A549 (cell line): ENCODE measurements around the gene CD99L2. TPM values are rescaled to one million over a fixed set of nuclear protein-coding genes. Genes with fewer than 3 reads are reported as not detected.

Experiments used
- ATAC-seq, 2 experiments: fragments of 200-7000 bp in 1 of 2; fragments of >200 bp in 1 of 2; cut with Nextera tagmentation in 1 of 2; cut with Tn5 transposase in 1 of 2; 3 replicates each; pipeline versions ENCODE4 v1.8.0 to v1.9.1; 2018 to 2020; ENCODE audit warnings: mild to moderate bottlenecking in 1 of 2, moderate library complexity in 1 of 2
- CTCF ChIA-PET: fragments of 300-600 bp; sonication (Branson Sonifier 250); formaldehyde crosslinking; extraction: SDS; loops from one replicate; lab custom pipeline; 2021; ENCODE audit warnings: antibody characterized with exemption, inconsistent platforms; lab: Yijun Ruan, JAX
- POLR2A ChIA-PET: fragments of 350-600 bp; formaldehyde crosslinking; extraction: SDS; loops from one replicate; lab custom pipeline; 2021; ENCODE audit warnings: antibody characterized with exemption, inconsistent platforms; lab: Yijun Ruan, JAX
- DNase-seq, 2 experiments: peaks; one replicate each; pipeline versions ENCODE4 v3.0.0 to v3.0.0-alpha.2; 2011 to 2016; ENCODE audit warnings: low read depth in 1 of 2, low spot score in 1 of 2
- FAIRE-seq: peaks from 2 replicates; lab custom pipeline; 2011; peaks lifted over from hg19 to GRCh38; lab: Jason Lieb, UNC
- H3K27ac ChIP-seq, 2 experiments: fragments of >200 bp; sonication (Bioruptor Twin); formaldehyde crosslinking; 3 replicates each; pipeline ENCODE4 v1.5.1; 2016 to 2017
- H3K4me1 ChIP-seq: fragments of >200 bp; sonication (Bioruptor Twin); formaldehyde crosslinking; 3 replicates; pipeline ENCODE4 v1.6.1; 2016
- H3K4me2 ChIP-seq: fragments of >200 bp; sonication (Bioruptor Twin); formaldehyde crosslinking; 3 replicates; pipeline ENCODE4 v1.6.1; 2016
- H3K4me3 ChIP-seq: fragments of >200 bp; sonication (Bioruptor Twin); formaldehyde crosslinking; 3 replicates; pipeline ENCODE4 v1.5.1; 2016
- H3K9me3 ChIP-seq: fragments of >200 bp; sonication (Bioruptor Twin); formaldehyde crosslinking; 3 replicates; pipeline ENCODE4 v1.6.1; 2016
- CEBPB ChIP-seq, 2 experiments: fragments of >200 bp in 1 of 2; sonication (Bioruptor Twin) in 1 of 2; formaldehyde crosslinking in 1 of 2; IDR thresholded peaks; 2 replicates each; pipeline ENCODE4 v1.6.1; 2012 to 2016
- CHD2 ChIP-seq: fragments of 150-350 bp; IDR thresholded peaks from 2 replicates; pipeline ENCODE4 v1.6.1; 2014; ENCODE audit warnings: low read length; ENCODE audit not compliant: partially characterized antibody
- EP300 ChIP-seq, 2 experiments: fragments of >200 bp; sonication (Bioruptor Twin); formaldehyde crosslinking; IDR thresholded peaks; 2 replicates in 1 of 2; 3 replicates in 1 of 2; pipeline ENCODE4 v1.6.1; 2016 to 2017
- FOSB ChIP-seq: fragments of 250-450 bp; sonication (Bioruptor Pico); IDR thresholded peaks from 2 replicates; pipeline ENCODE4 v1.5.0; 2020; ENCODE audit warnings: mild to moderate bottlenecking, moderate library complexity
- JUN ChIP-seq, 2 experiments: fragments of >200 bp; sonication (Bioruptor Twin); formaldehyde crosslinking; IDR thresholded peaks; 2 replicates in 1 of 2; 3 replicates in 1 of 2; pipeline ENCODE4 v1.6.1; 2016 to 2017
- JUNB ChIP-seq: fragments of >200 bp; sonication (Bioruptor Twin); formaldehyde crosslinking; IDR thresholded peaks from 2 replicates; pipeline ENCODE4 v1.6.1; 2016
- KDM5A ChIP-seq: fragments of 200-600 bp; sonication (generic); IDR thresholded peaks from 2 replicates; pipeline ENCODE4 v1.6.1; 2016; ENCODE audit warnings: antibody characterized with exemption, mild to moderate bottlenecking
- MAZ ChIP-seq: fragments of 150-350 bp; IDR thresholded peaks from 2 replicates; pipeline ENCODE4 v1.6.1; 2014; ENCODE audit warnings: antibody characterized with exemption, low read depth, low read length, borderline replicate concordance
- MYC ChIP-seq: IDR thresholded peaks from 2 replicates; pipeline ENCODE4 v1.6.1; 2012; ENCODE audit warnings: mild to moderate bottlenecking, inconsistent platforms, low read length, improper control_type of control experiment, borderline replicate concordance
- NFE2L2 ChIP-seq: fragments of 150-350 bp; conservative IDR thresholded peaks from 2 replicates; pipeline ENCODE4 v1.6.1; 2014; ENCODE audit warnings: low read length
- NPAS2 ChIP-seq: fragments of 250-450 bp; sonication (Bioruptor Pico); IDR thresholded peaks from 2 replicates; pipeline ENCODE4 v1.8.0; 2022; ENCODE audit warnings: mild to moderate bottlenecking, moderate library complexity, borderline replicate concordance
- POLR2A ChIP-seq: IDR thresholded peaks from 2 replicates; pipeline ENCODE4 v1.6.1; 2012; ENCODE audit warnings: mild to moderate bottlenecking, low read length
- POLR2AphosphoS2 ChIP-seq: conservative IDR thresholded peaks from 2 replicates; pipeline ENCODE4 v1.6.1; 2012; ENCODE audit warnings: low read length, improper control_type of control experiment, inconsistent platforms
- RCOR1 ChIP-seq: fragments of 150-350 bp; IDR thresholded peaks from 2 replicates; pipeline ENCODE4 v1.6.1; 2014; ENCODE audit warnings: antibody characterized with exemption, low read length, low read depth
- RFX5 ChIP-seq: fragments of 450-650 bp; IDR thresholded peaks from 2 replicates; pipeline ENCODE4 v1.7.1; 2014; ENCODE audit warnings: antibody characterized with exemption, mild to moderate bottlenecking, moderate library complexity
- RNF2 ChIP-seq: fragments of 200-600 bp; sonication (generic); IDR thresholded peaks from 2 replicates; pipeline ENCODE4 v1.6.1; 2016; ENCODE audit warnings: low read depth, mild to moderate bottlenecking, antibody characterized with exemption, moderate library complexity, borderline replicate concordance
- SREBF2 ChIP-seq: fragments of 450-650 bp; IDR thresholded peaks from 2 replicates; pipeline ENCODE4 v1.6.1; 2014; ENCODE audit warnings: mild to moderate bottlenecking, moderate library complexity
- TP53 ChIP-seq: fragments of 250-450 bp; sonication (Bioruptor Pico); IDR thresholded peaks from 2 replicates; pipeline ENCODE4 v1.5.0; 2021; ENCODE audit warnings: mild to moderate bottlenecking, moderate library complexity
- ZSCAN20 ChIP-seq: fragments of 250-450 bp; sonication (Bioruptor Pico); IDR thresholded peaks from 2 replicates; pipeline ENCODE4 v1.8.0; 2022; ENCODE audit warnings: mild to moderate bottlenecking, moderate library complexity
- WGBS: methylation state at CpG from one replicate; pipeline ENCODE4 v1.1.6; 2017; ENCODE audit errors: missing lambda C conversion rate; 5-methylcytosine and 5-hydroxymethylcytosine counted together
- polyA plus RNA-seq, 4 experiments: library from polyadenylated mRNA; depleted of rRNA in 3 of 4; stranded (reverse); fragments of >200 nt; fragmentation: RNase III in 1 of 4; extraction: RNeasy Plus Mini Kit Qiagen cat#74134 plus additional on column Dnase treatment in 1 of 4; gene quantifications; 2 replicates in 3 of 4; 3 replicates in 1 of 4; pipeline ENCODE4 v1.2.3, GENCODE V29; 2011 to 2017
- TF ChIP-seq, protein P1 (sequence below): fragments of 250-450 bp; sonication (Bioruptor Pico); IDR thresholded peaks from 2 replicates; pipeline ENCODE4 v1.5.0; 2020; ENCODE audit warnings: low read depth, mild to moderate bottlenecking, moderate library complexity
- TF ChIP-seq, protein P2 (sequence below): fragments of >200 bp; sonication (Bioruptor Twin); formaldehyde crosslinking; IDR thresholded peaks from 3 replicates; pipeline ENCODE4 v1.5.1; 2016
- TF ChIP-seq, protein P3 (sequence below): IDR thresholded peaks from 2 replicates; pipeline ENCODE4 v1.6.1; 2012

CD99L2 gene
- polyA plus RNA-seq, 2 of the 4 experiments (the other 2 are of a cell fraction): 50.5 to 66.5 TPM

DNA sequence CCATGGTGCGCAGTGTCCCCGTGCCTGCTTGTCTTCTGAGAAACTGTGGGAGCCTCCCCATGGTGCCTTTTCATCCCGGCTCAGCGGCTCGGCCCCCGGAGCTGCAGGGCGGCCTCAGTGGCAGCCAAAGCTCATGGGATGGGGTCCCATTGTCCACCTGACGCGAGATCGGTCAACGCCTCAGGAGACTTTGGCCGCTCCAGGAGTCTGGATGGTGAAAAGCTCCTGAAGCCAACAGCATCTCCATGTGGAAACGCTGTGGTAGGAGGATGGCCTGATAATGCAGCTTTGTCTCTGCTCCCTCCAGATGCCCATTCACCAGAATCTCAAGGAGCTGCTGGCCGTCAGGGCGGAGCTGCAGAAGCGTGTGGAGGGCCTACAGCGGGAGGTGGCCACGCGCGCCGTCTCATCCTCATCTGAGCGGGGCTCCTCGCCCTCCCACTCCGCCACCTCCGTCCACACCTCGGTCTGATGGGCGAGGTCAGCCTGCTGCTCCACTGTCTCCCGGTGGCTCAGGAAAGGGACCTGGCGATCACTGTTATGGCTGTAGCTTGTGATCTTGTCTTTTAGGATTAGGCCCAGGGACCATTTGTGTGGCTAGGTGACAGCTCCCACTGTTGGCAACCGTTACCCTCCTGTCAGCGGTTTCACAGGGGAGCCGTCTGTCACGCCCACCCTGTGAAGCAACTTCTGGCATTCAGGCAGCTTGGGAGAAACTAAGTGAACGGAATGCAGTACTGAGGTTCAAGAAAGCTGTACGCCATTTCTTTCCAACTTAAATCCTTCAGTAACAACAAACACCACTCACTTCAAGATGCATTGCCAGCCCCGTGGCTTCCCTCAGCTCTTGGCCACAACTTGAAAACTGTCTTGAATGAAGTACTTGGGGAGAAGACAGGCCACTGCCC is 136.0 kb downstream of the CD99L2 start:
- POLR2A ChIA-PET: no interaction called here
- 94% methylated on average over 23 of the region's 36 CpGs for WGBS
- CTCF ChIA-PET: interaction anchor here (0.8 to 4.2 kb wide), 3 partner anchors 10 to 320 kb away, joined by 3 to 36 read pairs (median 10); no protein-coding TSS in a partner anchor

DNA sequence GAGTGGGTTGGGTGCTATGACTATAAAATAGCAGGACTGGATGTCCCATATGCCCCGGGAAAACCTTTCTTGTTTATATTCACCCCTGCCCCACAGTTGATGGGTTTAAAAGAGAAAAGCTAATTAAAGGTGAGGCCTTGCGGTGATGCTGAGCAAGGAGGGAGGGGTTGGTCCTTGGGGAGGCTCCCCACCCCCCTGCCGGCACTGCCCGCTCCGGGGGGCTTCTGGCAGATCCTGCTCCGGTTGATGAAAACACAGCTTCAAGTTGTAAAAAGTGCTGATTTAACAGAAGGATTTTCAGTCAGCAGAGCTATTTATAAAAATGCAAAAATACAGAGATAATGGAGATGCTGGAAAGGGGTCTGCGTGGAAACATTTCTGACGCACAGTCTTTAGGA is 136.7 kb downstream of the CD99L2 start:
- CTCF ChIA-PET: interaction anchor here (1.6 to 4.2 kb wide), 2 partner anchors 10 to 321 kb away, joined by 10 to 36 read pairs; no protein-coding TSS in a partner anchor
- POLR2A ChIA-PET: no interaction called here

More for the DNA sequence above, 136.0 kb downstream of the CD99L2 start:
- no peak for TF ChIP-seq FOSB (CRISPR knock-in tag)
- TF ChIP-seq JUNB: no peak
- H3K4me3 ChIP-seq: no peak overlapping the region
- ATAC-seq (no peak; a peak in 1 of 6 replicates), FAIRE-seq (no peak), DNase-seq (no peak)
- peaks cover 3% of the 10 kb centered on the region; the same call in 1 of the 3 replicates for H3K4me1 ChIP-seq
- H3K4me2 ChIP-seq: no peak overlapping the region
- H3K27ac ChIP-seq: no peak overlapping the region
- no peaks in the 10 kb centered on the region for H3K9me3 ChIP-seq

DNA sequence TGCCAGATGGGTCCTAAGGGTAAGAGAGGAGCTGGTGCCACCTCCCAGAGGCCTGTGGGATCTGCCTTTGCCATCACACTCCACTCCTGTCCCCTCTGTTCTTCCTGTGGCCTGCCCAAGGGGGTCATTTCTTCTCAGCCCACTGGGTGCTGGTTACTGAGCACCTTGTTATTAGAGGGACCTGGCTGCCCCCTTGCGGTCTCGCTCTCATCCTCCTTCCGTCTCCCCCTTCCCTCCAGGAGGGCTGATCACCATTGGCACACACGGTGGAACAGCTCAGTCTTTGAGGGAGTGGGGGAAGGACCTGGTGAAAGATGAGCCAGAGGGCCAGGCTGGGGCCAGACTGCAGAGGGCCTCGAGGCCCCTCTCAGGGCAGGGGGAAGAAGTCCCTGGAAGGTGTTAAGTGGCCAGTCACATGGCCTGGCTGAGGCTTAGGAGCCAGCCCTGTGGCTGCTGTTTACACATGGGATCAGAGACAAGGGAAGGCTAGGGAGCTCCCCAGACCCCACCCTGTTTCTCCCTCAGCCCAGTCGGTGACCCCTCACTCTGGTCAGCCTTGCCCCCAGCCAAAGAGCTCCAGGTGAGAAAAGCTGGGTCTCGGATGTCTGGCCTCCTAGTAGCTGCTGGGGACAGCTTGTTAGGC is 137.2 kb downstream of the CD99L2 start:
- no peak for DNase-seq
- CTCF ChIA-PET: interaction anchor here (1.6 to 4.2 kb wide), 2 partner anchors 11 to 321 kb away, joined by 10 to 36 read pairs; no protein-coding TSS in a partner anchor
- FAIRE-seq: no peak
- Histone ChIP-seq H3K4me1 (no peaks in the 10 kb centered on the region), H3K4me2 (no peak overlapping the region), H3K9me3 (no peaks in the 10 kb centered on the region), H3K27ac (no peak overlapping the region), H3K4me3 (no peak overlapping the region)
- POLR2A ChIA-PET: no interaction called here
- TF ChIP-seq EP300 (IDR thresholded peaks at IDR 0.05) (no peak), MYC (no peak)
- WGBS: 86% methylated on average over 6 of the region's 7 CpGs
- ATAC-seq: no peak; a peak in 1 of 6 replicates

More for the DNA sequence above, 136.7 kb downstream of the CD99L2 start:
- 91% methylated on average over 8 of the region's 8 CpGs for WGBS
- no peaks in the 10 kb centered on the region for H3K4me1 ChIP-seq
- ATAC-seq: no peak
- no peak overlapping the region for H3K4me2 ChIP-seq
- no peak overlapping the region for H3K4me3 ChIP-seq
- H3K27ac ChIP-seq: no peak overlapping the region
- H3K9me3 ChIP-seq: no peaks in the 10 kb centered on the region
- no peak for DNase-seq
- TF ChIP-seq RNF2: no peak
- no peak for TF ChIP-seq RCOR1
- TF ChIP-seq MAZ: no peak
- no peak for TF ChIP-seq POLR2AphosphoS2
- TF ChIP-seq, protein P1, sequence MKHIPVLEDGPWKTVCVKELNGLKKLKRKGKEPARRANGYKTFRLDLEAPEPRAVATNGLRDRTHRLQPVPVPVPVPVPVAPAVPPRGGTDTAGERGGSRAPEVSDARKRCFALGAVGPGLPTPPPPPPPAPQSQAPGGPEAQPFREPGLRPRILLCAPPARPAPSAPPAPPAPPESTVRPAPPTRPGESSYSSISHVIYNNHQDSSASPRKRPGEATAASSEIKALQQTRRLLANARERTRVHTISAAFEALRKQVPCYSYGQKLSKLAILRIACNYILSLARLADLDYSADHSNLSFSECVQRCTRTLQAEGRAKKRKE (CRISPR knock-in tag): no peak
- no peak for TF ChIP-seq SREBF2
- TF ChIP-seq ZSCAN20 (CRISPR knock-in tag): no peak
- TF ChIP-seq, protein P2, sequence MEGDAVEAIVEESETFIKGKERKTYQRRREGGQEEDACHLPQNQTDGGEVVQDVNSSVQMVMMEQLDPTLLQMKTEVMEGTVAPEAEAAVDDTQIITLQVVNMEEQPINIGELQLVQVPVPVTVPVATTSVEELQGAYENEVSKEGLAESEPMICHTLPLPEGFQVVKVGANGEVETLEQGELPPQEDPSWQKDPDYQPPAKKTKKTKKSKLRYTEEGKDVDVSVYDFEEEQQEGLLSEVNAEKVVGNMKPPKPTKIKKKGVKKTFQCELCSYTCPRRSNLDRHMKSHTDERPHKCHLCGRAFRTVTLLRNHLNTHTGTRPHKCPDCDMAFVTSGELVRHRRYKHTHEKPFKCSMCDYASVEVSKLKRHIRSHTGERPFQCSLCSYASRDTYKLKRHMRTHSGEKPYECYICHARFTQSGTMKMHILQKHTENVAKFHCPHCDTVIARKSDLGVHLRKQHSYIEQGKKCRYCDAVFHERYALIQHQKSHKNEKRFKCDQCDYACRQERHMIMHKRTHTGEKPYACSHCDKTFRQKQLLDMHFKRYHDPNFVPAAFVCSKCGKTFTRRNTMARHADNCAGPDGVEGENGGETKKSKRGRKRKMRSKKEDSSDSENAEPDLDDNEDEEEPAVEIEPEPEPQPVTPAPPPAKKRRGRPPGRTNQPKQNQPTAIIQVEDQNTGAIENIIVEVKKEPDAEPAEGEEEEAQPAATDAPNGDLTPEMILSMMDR: no peak
- TF ChIP-seq KDM5A: no peak
- no peak for TF ChIP-seq NPAS2 (CRISPR knock-in tag)
- TF ChIP-seq CEBPB (IDR thresholded peaks at IDR 0.05): no peak
- no peak for TF ChIP-seq POLR2A
- no peak for TF ChIP-seq CHD2
- no peak for TF ChIP-seq NFE2L2
- TF ChIP-seq, protein P3, sequence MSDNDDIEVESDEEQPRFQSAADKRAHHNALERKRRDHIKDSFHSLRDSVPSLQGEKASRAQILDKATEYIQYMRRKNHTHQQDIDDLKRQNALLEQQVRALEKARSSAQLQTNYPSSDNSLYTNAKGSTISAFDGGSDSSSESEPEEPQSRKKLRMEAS: no peak
- no peak for TF ChIP-seq RFX5
- no peak for TF ChIP-seq JUN (IDR thresholded peaks at IDR 0.05)
- no peak for TF ChIP-seq TP53 (CRISPR knock-in tag)
- no peak for FAIRE-seq
